HG02870 (cell line): ENCODE measurements around the gene PRRT1.
"Not testable (repeated sequence)": the region's sequence is repeated elsewhere in the genome, so short reads cannot be mapped to it uniquely, and the experiment has no call there.

Experiments
- ATAC-seq: cut with Tn5 transposase; IDR thresholded peaks from one replicate; pipeline ENCODE4 v1.9.1; 2021; ENCODE audit warnings: mild to moderate bottlenecking, moderate library complexity; ENCODE audit not compliant: unreplicated experiment

Gene PRRT1

DNA sequence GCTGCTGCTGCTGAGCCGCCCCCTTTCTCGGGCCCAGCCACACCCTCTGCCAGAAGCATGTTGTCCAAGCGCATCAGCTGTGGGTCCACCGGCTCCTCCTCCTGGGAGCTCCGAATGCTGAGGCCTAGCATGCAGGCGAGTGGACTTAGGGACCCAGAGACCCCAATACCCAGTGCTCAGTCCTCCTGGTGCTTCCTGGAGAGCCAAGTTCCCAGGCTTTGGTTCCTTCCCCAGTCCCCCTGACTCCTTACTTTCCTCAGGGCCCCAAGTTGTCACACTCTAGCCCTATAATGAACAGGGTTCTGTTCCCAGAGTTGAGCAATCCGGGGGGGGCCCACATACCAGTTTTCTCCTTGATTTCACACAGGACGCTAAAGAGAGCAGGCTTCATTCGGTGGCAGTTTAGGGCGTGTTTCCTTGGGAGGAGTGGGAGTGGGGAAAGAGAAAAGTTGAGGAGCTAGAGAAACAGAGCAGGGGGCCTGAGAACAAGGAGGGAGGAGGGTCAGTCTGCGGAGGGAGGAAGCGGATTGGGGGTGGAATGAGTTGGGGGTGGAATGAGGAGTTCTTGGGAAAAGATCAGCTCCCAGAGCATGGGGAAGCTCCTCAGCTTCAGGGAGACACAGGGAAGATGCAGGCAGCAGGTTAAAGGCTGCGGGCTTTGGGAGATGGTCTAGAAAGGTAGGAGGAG, 36.8 kb upstream of the PRRT1 start:
- ATAC-seq: no peak

DNA sequence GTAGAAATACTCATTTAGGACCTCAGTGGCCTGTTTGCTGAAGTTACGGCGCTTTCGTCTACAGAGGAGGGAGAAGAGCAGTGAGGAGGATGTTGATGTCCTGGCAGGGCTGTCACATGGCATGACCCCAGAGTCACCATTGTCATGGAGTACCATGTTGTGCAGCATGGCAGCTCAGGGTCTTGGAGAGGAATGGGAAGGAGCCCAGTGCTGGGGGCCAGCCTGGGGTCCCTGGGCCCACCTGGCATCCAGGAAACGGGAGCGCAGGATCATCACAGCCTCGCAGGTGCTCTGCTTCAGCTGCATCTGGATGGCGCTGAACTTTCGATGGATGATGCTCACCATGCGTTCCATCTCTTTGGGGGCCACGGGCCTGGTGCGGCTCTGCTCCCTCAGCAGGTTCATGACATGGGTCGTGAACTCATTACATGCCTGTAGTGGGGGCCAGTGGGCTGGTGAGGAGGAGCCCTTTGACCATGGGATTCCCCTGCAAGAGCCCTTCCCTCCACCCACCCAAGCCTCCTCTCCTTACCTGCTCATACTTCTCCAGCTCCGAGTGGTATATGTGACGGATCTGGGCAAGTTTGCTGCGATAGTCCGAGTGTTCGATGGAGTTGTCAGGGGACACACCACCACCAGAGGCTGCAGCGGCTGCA, 36.1 kb upstream of the PRRT1 start:
- not testable (repeated sequence) for ATAC-seq

DNA sequence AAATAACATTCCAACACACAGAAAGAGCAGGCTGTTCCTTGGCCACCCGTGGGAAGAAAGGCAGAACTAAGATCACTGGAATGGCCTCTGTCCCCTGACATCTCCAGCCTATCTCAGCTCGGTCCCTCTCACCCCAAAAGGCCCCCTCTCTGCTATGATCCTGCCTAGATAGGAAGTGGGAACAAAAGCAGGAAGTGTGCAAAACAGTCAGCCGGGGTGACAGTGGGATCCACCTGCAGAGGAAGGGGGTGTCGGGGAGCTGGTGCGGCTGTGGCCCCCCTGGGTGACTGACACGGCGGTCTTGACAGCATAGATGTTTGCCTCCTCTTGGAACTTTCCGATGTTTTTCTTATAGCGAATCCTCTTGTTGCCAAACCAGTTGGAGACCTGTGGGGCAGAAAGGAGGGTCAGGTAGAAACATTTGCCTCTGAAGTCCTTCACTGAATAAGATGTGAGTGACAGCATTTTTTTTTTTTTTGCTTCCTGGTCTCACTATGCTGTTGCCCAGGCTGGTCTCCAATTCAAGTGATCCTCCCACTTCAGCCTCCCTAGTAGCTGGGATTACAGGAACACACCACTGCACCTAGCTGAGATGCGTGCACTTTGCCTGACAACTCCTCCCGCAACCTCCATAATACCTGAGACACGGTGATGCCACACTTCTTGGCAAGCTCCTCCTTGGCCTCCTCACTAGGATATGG, 35.4 kb upstream of the PRRT1 start:
- ATAC-seq: no peak

DNA sequence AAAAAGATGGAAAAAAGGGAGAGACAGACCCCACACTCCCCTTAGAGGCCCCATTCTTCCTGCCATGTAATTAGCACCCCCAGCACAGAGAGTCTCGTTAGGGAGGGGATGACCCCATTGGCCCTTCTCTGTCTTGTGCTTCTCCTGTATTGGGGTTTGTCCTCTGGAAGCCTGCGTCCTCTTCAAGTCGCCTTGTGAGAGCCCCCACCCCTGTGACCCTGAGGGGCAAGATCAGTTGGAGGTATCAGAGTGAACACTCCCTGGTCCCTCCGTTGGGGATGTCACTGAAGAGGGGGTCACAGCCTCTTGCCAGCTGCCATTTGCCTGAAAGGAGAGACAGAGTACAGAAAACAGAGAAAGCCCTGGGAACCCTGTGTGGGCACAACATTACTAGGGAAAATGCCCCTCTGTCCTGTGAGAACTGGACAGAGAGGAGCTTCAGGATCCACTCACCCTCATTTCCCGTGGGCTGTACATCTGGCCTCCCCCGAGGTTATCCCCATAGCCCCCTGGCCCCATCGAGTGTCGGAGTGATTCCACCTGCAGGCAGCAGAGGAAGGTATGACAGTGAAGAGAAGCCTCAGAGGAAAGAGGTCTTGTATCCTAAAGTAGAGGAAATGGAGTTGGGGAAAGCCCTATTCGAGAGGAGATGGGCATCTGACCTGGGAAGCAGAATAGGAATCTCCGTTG, 34.6 kb upstream of the PRRT1 start:
- not testable (repeated sequence) for ATAC-seq

DNA sequence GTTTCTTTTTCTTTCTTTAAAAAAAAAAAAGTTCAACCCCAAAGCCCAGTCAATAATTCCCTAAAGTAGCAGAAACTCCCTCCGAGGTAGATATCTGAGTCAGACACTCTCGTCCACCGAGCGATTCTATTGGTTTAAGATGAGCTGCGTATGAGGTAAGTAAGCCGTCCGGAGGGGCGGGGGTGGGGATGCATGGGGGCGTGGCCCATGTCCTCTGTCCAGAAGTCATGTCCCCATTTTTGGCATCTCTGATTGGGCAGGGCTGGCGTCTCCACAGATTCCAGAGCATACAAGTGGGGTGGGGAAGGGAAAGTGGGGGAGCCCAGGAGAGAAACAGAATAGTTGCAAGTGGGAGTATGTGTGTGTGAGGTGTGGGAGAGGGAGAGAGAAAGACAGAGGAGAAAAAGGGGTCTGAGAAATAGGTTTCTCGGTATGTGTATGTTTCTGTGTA, 34.0 kb upstream of the PRRT1 start:
- not testable (repeated sequence) for ATAC-seq

DNA sequence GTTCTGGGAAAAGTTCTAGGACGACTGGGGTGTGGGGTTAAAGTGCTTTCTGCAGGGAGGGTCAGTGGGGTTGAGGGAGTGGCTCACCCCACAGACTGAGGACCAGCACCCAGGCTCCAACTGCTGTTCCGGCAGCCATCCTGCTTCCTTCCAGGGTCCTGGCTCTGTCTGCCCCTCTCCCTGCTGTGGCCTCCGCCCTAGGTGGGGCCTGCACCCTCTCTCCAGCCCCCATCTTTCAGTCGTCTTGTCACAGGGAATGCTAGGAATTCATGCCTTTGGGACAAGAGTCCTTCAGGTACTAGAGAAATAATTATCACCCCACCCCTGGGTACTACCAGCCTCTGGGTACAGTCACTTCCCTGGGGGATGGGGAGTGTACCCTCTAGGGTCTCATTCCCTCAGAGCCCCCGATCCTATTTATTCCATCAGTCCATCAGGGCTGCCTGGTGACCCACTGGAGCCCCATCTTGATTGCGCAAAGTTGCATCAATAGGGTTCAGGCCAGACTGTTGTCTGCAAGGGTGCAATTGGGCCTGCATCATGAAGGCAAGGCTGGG, 32.4 kb upstream of the PRRT1 start, which contains the start of gene AGER:
AGER (minus strand) TSS at position 170 of the 557 bp plus-strand sequence; CDS start at position 139, 31 bp downstream.
- ATAC-seq: no peak

DNA sequence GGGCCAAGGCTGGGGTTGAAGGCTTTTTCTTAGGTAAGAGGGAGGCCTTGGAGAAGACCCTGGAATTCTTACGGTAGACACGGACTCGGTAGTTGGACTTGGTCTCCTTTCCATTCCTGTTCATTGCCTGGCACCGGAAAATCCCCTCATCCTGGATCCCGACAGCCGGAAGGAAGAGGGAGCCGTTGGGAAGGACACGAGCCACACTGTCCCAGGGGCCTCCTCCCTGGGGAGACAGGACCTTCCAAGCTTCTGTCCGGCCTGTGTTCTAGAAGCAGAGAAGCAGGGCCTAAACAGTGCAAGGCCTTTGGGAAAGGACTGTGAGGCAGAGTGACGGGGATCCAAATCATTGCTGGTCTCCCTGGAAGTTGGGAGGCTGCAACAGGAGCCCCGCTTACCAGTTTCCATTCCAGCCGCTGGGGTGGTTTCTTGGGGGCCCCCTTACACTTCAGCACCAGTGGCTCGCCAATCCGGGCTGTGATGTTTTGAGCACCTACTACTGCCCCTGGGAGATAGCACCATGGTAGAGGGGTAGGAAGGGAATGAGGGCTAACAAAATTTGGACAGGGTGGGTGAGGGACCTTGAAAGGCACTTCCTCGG, 31.8 kb upstream of the PRRT1 start:
- no peak for ATAC-seq

DNA sequence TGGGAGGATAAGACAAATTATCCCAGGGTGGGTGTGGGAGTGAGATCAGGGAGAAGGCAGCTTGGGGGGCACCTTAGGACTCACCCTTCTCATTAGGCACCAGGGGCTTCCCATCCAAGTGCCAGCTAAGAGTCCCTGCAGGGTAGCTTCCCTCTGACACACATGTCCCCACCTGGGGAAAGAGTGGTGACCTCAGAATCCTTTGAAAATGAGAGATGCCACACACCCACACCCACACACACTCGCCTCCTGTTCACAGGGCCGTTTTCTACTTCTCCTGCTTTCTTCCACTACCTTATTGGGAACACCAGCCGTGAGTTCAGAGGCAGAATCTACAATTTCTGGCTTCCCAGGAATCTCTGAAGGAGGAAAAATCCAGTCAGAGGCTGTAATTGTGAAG, 31.3 kb upstream of the PRRT1 start:
- no peak for ATAC-seq

DNA sequence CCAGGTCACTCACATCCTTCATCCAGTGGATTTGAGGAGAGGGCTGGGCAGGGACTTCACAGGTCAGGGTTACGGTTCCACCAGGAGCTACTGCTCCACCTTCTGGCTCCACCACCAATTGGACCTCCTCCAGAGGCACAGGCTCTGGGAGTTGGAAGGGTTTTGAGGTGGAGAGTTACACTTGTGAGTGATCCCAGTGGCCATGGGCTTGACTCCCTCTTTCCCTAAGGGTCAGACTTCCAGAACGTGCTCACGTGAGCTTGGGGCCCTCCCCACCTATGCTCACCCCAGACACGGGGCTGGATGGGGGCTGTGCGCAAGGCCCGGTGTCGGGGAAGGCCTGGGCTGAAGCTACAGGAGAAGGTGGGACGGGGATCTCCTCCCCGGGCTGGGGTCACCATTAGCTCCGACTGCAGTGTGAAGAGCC, 30.8 kb upstream of the PRRT1 start:
- no peak for ATAC-seq

DNA sequence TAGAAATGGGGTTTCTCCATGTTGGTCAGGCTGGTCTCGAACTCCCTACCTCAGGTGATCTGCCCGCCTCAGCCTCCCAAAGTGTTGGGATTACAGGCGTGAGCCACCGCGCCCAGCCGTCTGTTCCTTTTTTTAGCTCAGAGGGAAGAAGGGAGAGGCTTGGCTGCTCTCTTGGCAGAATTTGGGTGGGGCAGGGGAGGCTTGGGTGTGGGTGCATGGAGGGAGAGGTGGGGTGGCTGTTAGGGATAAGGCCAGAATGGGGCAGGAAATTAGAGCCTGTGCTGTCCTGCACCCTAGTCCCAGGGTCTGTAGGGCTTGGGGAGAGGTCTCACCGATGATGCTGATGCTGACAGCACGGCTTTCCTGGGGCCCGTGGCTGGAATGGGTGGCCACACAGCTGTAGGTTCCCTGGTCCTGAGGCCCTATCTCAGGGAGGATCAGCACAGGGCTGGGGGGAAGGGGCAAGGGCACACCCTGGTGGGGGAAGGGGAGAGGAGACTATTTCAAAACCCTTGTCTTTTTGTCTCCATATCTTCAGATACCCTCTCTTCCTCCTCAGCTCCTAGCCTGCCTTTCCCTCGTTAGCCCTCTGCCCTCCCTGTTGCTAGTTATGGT, 30.3 kb upstream of the PRRT1 start:
- no peak for ATAC-seq

DNA sequence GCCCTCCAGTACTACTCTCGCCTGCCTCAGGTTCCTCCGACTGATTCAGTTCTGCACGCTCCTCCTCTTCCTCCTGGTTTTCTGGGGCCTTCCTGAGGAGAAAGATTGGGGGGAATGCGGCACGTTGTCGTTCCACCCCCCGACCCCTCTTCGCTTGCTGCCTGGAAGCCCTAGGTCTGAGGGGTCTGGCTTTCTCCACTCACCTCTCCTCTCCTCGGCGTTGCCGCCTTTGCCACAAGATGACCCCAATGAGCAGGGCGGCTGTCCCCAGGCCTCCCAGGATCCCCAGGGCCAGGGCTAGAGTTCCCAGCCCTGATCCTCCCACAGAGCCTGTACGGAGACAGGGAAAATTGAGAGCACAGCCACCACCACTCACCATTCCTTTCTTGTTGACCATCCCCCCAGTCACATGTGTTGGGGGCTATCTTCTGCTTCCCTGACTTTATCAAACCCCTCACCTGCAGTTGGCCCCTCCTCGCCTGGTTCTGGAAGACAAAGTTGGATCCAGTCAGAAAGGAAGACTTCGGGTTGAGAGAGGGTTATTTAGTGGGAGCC, 29.5 kb upstream of the PRRT1 start:
- ATAC-seq: no peak

DNA sequence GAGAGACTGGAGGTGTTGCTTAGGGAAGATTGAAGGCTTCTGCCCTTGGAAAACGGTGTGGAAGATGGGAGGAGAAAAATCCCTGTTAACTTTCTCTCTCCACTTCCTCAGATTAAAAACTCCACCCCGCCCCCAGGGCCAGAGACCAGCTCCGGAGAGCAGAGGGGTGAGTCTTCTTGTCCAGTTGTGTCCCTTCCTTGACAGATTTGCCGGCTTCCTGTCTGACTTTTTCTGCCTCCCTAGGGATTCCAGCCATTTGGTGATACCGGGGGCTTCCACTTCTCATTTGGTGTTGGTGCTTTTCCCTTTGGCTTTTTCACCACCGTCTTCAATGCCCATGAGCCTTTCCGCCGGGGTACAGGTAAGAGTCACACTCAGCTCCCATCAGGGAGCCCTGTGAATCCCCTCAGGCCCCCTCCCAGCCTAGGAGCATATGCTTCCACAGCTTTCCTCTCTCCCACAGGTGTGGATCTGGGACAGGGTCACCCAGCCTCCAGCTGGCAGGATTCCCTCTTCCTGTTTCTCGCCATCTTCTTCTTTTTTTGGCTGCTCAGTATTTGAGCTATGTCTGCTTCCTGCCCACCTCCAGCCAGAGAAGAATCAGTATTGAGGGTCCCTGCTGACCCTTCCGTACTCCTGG, 28.1 kb upstream of the PRRT1 start:
- no peak for ATAC-seq

DNA sequence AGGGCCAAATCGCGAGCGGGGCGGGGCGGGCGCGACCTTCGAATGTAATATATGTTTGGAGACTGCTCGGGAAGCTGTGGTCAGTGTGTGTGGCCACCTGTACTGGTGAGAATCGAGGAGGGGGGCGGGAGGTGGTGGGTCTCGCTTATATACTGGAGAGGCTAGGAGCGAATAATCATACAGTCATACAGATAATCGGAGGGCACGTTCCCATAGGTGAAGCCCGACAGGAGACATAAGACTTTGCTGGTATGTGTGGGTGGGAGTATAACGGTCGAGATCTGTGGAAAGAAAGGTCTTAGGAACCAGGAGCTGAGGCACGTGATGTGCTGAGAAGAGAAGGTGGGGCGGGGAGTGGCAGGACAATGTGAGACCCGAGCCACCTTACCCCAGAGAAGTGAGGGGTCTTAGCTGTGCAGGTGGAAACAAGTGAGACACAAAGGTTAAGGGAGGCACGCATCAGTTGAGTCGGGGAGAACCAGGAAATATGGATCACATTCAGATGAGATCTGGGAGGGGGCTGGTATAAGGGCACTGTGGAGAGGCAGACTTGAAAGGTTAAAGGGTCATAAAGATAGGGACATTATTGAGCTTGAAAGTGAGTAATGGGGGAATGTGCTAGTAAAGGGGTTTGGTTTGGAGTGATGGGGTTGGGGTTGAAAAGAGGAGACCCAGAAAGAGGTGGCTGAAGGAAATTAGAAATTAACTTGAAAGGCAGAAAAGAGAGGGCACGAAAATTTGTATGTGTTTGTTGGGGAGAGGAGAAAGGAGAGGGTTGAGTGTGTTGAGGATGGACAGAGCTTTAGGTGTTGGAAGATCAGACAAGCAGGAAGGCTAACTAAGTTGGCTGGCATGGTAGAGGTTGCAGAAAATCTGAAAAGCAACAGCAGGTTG, 27.1 kb upstream of the PRRT1 start:
- no peak for ATAC-seq

DNA sequence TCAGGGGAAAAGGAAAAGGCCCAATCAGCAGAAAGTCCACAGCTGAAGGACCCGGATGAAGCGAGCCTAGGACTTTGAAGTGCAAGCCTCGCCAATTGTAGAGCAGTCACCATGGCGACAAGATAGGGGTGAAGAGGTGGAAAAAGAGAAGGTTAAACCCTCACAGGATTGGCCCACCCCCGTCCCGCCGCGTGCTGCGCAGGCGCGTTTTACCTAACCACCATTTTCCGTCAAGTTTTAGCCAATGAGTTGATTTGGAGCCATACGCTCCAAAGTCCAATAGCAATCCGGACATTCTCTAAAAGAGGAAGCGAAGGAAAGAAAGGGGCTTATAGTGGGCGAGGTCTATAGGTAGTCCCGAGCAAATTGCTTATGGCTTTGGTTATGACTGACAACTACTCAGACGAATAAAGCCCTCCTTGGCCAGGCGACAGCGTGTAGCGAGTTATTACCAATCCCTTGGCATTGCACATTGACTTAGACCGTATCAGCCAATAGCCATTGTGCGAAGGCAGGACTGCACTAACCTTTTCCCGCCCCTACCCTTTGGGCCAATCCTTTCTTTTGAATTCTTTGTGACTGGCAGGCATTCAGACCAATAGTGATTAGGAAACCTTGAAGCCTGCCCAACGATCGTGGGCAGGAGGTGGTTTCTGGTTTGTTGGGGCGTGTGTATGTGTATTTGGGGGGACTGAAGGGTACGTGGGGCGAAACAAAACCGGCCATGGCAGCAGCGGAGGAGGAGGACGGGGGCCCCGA, 26.2 kb upstream of the PRRT1 start, which contains the start of gene RNF5:
RNF5 (plus strand) TSS at position 618 of the 759 bp plus-strand sequence; CDS start at position 725, 107 bp downstream.
- peak; percentile 84 for ATAC-seq

DNA sequence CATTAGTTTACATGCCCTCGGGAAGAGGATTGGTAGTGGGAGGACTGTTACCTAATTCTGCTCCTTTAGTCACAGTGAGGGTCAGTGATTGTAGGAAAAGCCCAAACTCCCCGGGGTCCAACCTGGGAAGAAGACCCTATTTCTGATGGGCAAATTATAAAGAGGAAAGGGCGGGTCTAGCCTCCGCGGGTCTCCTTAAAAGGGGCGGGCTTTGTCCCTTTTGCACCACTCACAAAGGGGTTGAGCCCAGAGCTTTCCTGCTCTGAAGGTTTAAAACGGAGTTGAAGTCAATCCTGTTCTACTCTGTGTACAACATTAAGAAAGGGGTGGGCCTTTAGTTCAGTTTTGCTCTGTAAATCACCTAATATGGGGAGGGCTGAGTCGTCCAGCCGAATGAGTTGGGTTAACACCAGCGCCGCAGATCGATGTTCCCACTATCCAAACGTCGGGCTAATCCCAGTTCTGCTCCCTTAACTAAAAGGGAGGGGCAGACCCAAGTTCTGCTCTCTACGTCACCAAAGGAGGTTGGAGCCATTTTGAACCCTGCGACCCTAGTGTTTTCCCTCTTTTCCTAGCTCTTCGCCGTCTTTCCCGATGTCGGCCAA, 25.5 kb upstream of the PRRT1 start:
- no peak for ATAC-seq

DNA sequence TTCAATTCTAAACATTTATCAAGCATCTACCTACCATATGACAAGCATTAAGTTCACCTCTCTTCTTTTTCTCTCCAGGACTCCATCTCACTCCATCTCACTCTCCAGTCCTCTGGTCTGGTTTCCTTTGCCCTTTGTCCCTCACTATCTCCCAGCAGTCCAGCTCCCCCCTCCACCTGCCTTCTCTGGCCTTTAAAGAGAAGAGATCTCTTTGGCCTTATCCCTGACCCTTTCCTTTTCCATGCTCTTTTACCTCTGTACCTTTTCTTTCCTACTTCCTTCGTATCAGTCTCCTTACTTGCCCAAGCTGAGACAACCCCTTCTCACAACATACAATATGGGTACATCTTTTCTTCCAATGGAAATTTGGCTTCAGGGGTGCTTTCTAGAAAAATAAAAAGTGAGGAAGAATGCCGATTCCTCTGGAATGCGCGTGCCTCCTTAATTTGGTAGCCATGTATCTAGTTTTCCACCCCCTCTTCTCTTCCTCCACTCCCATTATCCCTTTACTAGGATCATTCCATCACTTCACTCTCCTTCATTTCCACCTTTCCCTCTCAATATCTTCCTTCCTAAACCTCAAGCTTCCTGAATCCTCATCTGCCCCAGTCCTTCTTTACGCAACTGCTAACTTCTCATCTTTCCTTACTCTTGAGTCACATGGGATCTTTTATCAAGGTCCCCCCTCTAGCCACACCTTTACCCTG, 24.9 kb upstream of the PRRT1 start:
- no peak for ATAC-seq
